ENCODE results near the gene POC1B.

Gene POC1B

GRCh38 chr12:89537389-89537788, 11.5 kb upstream of the POC1B start:
- intact Hi-C loops (cut with DNase I; ENCODE audit: low total_unique reads), result no loop called here
- Histone ChIP-seq H3K36me3 (no peaks in the 10 kb centered on the region), H3K4me1 (no peaks in the 10 kb centered on the region), H3K4me3 (no peak overlapping the region), H3K27ac (no peak overlapping the region), H3K27me3 (no peaks in the 10 kb centered on the region), H3K9me3 (no peaks in the 10 kb centered on the region)
- TF ChIP-seq CTCF (IDR thresholded peaks at IDR 0.05), result no peak
- no peak for DNase-seq

GRCh38 chr12:89529738-89530137, 3.9 kb upstream of the POC1B start:
- no peak for DNase-seq

GRCh38 chr12:89528434-89528833, 2.6 kb upstream of the POC1B start:
- H3K4me1 ChIP-seq, result peaks cover 0 to 21% (median 14%) of the 10 kb centered on the region in 4 donors
- intact Hi-C loops (cut with DNase I; ENCODE audit: low total_unique reads), result loop anchor here (5.0 to 10.0 kb wide), 2 partner anchors 61 to 484 kb away; no protein-coding TSS in a partner anchor
- no peak for TF ChIP-seq CTCF (IDR thresholded peaks at IDR 0.05)

More at GRCh38 chr12:89529738-89530137, 3.9 kb upstream of the POC1B start:
- intact Hi-C loops (cut with DNase I; ENCODE audit: low total_unique reads), result loop anchor here (5.0 to 10.0 kb wide), 2 partner anchors 62 to 485 kb away; no protein-coding TSS in a partner anchor
- H3K27ac ChIP-seq, result no peak overlapping the region
- no peak overlapping the region for H3K4me3 ChIP-seq
- peak; percentile 61 to 63 for TF ChIP-seq CTCF (IDR thresholded peaks at IDR 0.05)
- H3K36me3 ChIP-seq, result no peaks in the 10 kb centered on the region
- no peaks in the 10 kb centered on the region for H3K27me3 ChIP-seq
- no peaks in the 10 kb centered on the region for H3K9me3 ChIP-seq
- H3K4me1 ChIP-seq, result peaks cover 0 to 12% (median 8%) of the 10 kb centered on the region in 4 donors

GRCh38 chr12:89525305-89525823, 483 bp downstream of the POC1B start:
- H3K9me3 ChIP-seq, result no peaks in the 10 kb centered on the region
- peak overlapping the region; percentile 89 to 99 for H3K27ac ChIP-seq
- H3K4me1 ChIP-seq, result peaks cover 0 to 47% (median 27%) of the 10 kb centered on the region in 4 donors
- H3K27me3 ChIP-seq, result no peaks in the 10 kb centered on the region
- H3K4me3 ChIP-seq, result peak overlapping the region; percentile 89 to 99
- no peak for TF ChIP-seq CTCF (IDR thresholded peaks at IDR 0.05)
- DNase-seq, result peak; percentile 24 to 69
- intact Hi-C loops (cut with DNase I; ENCODE audit: low total_unique reads), result loop anchor here (5.0 to 10.0 kb wide), 2 partner anchors 58 to 481 kb away; no protein-coding TSS in a partner anchor
- H3K36me3 ChIP-seq, result no peaks in the 10 kb centered on the region

More at GRCh38 chr12:89528434-89528833, 2.6 kb upstream of the POC1B start:
- no peak for DNase-seq
- H3K9me3 ChIP-seq, result no peaks in the 10 kb centered on the region
- no peak overlapping the region for H3K27ac ChIP-seq
- no peaks in the 10 kb centered on the region for H3K36me3 ChIP-seq
- no peaks in the 10 kb centered on the region for H3K27me3 ChIP-seq
- no peak overlapping the region for H3K4me3 ChIP-seq

GRCh38 chr12:89524541-89525304, 1.1 kb downstream of the POC1B start, which contains the start of gene GALNT4:
Gene GALNT4 (minus strand): TSS chr12:89524796. CDS start chr12:89524549, 247 bp downstream.
- Histone ChIP-seq H3K27ac (peak within 1 kb of the TSS; percentile 89 to 99), H3K36me3 (no peaks in the 10 kb centered on the region), H3K4me3 (peak within 1 kb of the TSS; percentile 89 to 99), H3K27me3 (no peaks in the 10 kb centered on the region), H3K4me1 (peaks cover 0 to 47% (median 27%) of the 10 kb centered on the region in 4 donors), H3K9me3 (no peaks in the 10 kb centered on the region)
- intact Hi-C loops (cut with DNase I; ENCODE audit: low total_unique reads), result loop anchor here (5.0 to 10.0 kb wide), 2 partner anchors 57 to 480 kb away; no protein-coding TSS in a partner anchor
- DNase-seq, result peak; percentile 90 to 92
- peak; percentile 62 to 70 for TF ChIP-seq CTCF (IDR thresholded peaks at IDR 0.05)

Data from tibial artery (tissue), 4 donors.